ENCODE results near the gene SEMA6B.
A peak's percentile ranks its signal among the peaks of the same experiment; 100 is the strongest.

Gene SEMA6B

DNA sequence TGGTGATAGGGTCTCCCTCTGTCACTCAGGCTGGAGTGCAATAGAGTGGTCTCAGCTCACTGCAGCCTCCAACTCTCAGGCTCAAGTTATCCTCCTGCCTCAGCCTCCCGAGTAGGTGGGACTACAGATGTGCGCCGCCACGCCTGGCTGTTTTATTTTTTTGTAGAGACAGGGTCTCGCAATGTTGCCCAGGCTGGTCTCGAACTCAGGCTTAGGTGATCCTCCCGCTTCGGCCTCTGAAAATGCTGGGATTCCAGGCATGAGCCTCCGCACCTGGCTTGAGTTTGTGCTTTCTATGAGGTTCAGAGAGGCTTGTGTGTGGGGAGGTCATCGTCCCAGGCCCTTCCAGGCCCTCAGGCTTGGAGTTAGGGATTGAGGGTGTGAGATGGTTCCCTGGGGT lies 40.6 kb upstream of the SEMA6B start:
- no peak for TF ChIP-seq EZH2phosphoT487 (IDR thresholded peaks at IDR 0.05; ENCODE audit: low read depth)
- TF ChIP-seq, protein P1, sequence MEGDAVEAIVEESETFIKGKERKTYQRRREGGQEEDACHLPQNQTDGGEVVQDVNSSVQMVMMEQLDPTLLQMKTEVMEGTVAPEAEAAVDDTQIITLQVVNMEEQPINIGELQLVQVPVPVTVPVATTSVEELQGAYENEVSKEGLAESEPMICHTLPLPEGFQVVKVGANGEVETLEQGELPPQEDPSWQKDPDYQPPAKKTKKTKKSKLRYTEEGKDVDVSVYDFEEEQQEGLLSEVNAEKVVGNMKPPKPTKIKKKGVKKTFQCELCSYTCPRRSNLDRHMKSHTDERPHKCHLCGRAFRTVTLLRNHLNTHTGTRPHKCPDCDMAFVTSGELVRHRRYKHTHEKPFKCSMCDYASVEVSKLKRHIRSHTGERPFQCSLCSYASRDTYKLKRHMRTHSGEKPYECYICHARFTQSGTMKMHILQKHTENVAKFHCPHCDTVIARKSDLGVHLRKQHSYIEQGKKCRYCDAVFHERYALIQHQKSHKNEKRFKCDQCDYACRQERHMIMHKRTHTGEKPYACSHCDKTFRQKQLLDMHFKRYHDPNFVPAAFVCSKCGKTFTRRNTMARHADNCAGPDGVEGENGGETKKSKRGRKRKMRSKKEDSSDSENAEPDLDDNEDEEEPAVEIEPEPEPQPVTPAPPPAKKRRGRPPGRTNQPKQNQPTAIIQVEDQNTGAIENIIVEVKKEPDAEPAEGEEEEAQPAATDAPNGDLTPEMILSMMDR (IDR thresholded peaks at IDR 0.05; ENCODE audit: low read depth, low read length): no peak
- no peak overlapping the region for H2AFZ ChIP-seq (ENCODE audit: low read depth, low read length)
- peaks cover 10% of the 10 kb centered on the region; the same call in 1 of the 2 replicates for H3K4me1 ChIP-seq (ENCODE audit: low read length)
- H4K20me1 ChIP-seq (ENCODE audit: insufficient read depth, low read length): no peaks in the 10 kb centered on the region
- H3K4me3 ChIP-seq (ENCODE audit: low read length): no peak overlapping the region
- H3K9me3 ChIP-seq (ENCODE audit: insufficient read depth, low read length): no peaks in the 10 kb centered on the region
- H3K27me3 ChIP-seq (ENCODE audit: low read depth, low read length): peaks cover 25% of the 10 kb centered on the region; the same call in 1 of the 2 replicates
- no peak overlapping the region for H3K27ac ChIP-seq (ENCODE audit: low read length)
- H3K36me3 ChIP-seq (replicated peaks; ENCODE audit: low read depth, low read length): no peaks in the 10 kb centered on the region
- H3K79me2 ChIP-seq (ENCODE audit: low read length): no peaks in the 10 kb centered on the region
- no peak overlapping the region for H3K9ac ChIP-seq (ENCODE audit: low read length)
- H3K4me2 ChIP-seq (ENCODE audit: low read length): no peak overlapping the region

DNA sequence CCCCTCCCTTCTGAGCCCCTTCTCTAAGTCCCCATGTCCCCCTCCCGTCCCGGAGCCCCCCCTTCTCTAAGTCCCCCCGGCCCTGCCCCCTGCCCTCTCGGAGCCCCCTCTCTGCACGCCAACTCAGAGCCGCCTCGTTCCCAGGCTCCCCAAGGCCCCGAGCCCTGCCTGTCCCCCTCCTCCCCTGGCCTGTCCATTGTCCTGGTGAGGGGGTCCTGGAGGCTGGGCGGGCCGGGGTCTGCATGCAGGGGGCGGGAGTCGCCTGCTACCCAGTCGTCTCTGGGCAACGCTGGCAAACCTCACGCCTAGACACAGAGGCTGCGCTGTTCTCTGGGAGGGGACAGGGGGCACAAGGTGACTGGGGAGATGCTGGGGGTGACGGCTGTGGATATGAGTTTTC lies 39.2 kb upstream of the SEMA6B start:
- Histone ChIP-seq H3K9me3 (ENCODE audit: insufficient read depth, low read length) (no peaks in the 10 kb centered on the region), H4K20me1 (ENCODE audit: insufficient read depth, low read length) (no peaks in the 10 kb centered on the region), H3K4me1 (ENCODE audit: low read length) (peaks cover 10% of the 10 kb centered on the region; the same call in 1 of the 2 replicates), H3K36me3 (replicated peaks; ENCODE audit: low read depth, low read length) (no peaks in the 10 kb centered on the region), H3K4me2 (ENCODE audit: low read length) (peak overlapping the region; percentile 92), H3K4me3 (ENCODE audit: low read length) (peak overlapping the region; percentile 74), H3K79me2 (ENCODE audit: low read length) (no peaks in the 10 kb centered on the region), H2AFZ (ENCODE audit: low read depth, low read length) (0 out of 2 replicates have a peak overlapping the region, but pooled peaks have one; percentile 56), H3K9ac (ENCODE audit: low read length) (peak overlapping the region; percentile 50), H3K27ac (ENCODE audit: low read length) (no peak overlapping the region), H3K27me3 (ENCODE audit: low read depth, low read length) (peaks cover 25% of the 10 kb centered on the region; the same call in 1 of the 2 replicates)
- TF ChIP-seq EZH2phosphoT487 (IDR thresholded peaks at IDR 0.05; ENCODE audit: low read depth): no peak
- TF ChIP-seq, protein P1 (IDR thresholded peaks at IDR 0.05; ENCODE audit: low read depth, low read length): no peak

DNA sequence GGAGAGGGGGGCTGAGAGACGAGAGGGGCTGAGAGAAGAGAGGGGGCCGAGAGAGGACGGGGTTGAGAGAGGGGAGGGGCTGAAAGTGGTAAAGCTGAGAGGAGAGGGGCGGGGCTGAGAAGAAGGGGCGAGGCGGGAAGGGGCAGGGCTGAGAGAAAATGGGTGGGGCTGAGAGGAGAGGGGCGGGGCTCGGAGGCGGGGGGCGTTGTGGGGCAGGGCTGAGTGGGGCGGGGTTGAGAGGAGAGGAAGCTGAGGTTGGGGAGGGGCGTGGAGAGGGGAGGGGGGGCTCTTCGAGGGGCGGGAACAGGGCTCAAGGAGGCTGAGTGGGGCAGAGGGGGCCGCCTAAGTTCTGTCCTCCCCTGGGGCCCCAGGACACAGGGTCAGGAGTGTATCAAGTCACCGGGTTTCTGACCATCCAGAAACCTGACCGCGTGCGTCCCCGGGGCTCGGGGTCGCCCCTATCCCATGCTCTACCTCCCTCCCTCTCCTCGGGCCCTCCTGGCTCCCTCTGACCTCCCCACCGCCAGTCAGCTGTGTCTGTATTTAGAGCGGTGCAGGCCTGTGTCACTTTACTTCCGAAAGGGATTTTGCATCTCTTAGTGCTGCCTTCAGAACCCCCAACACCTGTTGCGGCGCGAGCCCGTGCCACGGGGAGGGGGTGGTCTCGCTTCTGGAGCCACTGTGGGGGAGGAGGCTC lies 38.6 kb upstream of the SEMA6B start:
- H3K36me3 ChIP-seq (replicated peaks; ENCODE audit: low read depth, low read length): no peaks in the 10 kb centered on the region
- H3K4me3 ChIP-seq (ENCODE audit: low read length): peak overlapping the region; percentile 74
- no peak overlapping the region for H3K27ac ChIP-seq (ENCODE audit: low read length)
- no peaks in the 10 kb centered on the region for H3K9me3 ChIP-seq (ENCODE audit: insufficient read depth, low read length)
- peaks cover 25% of the 10 kb centered on the region; the same call in 1 of the 2 replicates for H3K27me3 ChIP-seq (ENCODE audit: low read depth, low read length)
- H3K79me2 ChIP-seq (ENCODE audit: low read length): no peaks in the 10 kb centered on the region
- no peak for TF ChIP-seq EZH2phosphoT487 (IDR thresholded peaks at IDR 0.05; ENCODE audit: low read depth)
- TF ChIP-seq, protein P1 (IDR thresholded peaks at IDR 0.05; ENCODE audit: low read depth, low read length): no peak
- peak overlapping the region; percentile 50 for H3K9ac ChIP-seq (ENCODE audit: low read length)
- peak overlapping the region; percentile 56; the same call in 1 of the 2 replicates for H2AFZ ChIP-seq (ENCODE audit: low read depth, low read length)
- peaks cover 10% of the 10 kb centered on the region; the same call in 1 of the 2 replicates for H3K4me1 ChIP-seq (ENCODE audit: low read length)
- H3K4me2 ChIP-seq (ENCODE audit: low read length): peak overlapping the region; percentile 92
- no peaks in the 10 kb centered on the region for H4K20me1 ChIP-seq (ENCODE audit: insufficient read depth, low read length)

DNA sequence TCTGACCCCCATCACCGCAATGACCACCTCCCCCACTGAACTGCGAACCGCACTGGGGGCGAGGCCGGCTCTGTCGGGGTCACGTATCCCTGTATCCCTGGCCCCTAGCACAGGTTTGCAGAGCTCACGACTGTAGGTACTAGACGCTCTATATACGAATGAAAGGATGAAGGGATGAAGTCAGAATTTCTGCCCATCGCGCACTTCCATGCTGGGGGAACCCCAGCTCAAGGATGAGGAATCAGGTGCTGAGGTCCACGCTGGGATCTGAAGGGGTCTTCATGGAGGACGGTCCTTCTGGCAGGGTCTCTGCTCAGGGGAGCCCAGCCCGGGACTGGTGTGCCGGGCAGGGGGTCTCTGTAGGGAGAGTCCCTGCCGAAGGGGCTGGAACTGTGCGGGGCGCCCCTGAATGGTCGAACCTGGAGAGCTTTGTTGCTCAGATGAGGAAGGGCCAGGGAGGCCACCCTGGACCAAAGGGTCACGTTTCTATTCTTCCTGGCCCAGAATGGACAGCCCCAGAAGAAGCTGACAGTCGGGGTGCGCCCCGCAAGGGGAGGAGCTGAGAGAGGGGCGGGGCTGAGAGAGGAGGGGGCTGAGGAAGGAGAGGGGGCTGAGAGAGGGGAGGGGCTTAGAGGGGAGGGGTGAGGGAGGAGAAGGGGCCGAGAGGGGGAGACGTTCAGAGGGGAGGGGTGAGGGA lies 37.9 kb upstream of the SEMA6B start:
- Histone ChIP-seq H3K27me3 (ENCODE audit: low read depth, low read length) (peaks cover 24% of the 10 kb centered on the region; the same call in 1 of the 2 replicates), H3K4me3 (ENCODE audit: low read length) (peak overlapping the region; percentile 74)

More for the DNA sequence above, 37.9 kb upstream of the SEMA6B start:
- TF ChIP-seq, protein P1 (IDR thresholded peaks at IDR 0.05; ENCODE audit: low read depth, low read length): no peak
- no peak for TF ChIP-seq EZH2phosphoT487 (IDR thresholded peaks at IDR 0.05; ENCODE audit: low read depth)
- Histone ChIP-seq H3K9ac (ENCODE audit: low read length) (peak overlapping the region; percentile 8; the same call in 1 of the 2 replicates), H3K27ac (ENCODE audit: low read length) (no peak overlapping the region), H3K36me3 (replicated peaks; ENCODE audit: low read depth, low read length) (no peaks in the 10 kb centered on the region), H2AFZ (ENCODE audit: low read depth, low read length) (no peak overlapping the region; the same call in 1 of the 2 replicates), H3K9me3 (ENCODE audit: insufficient read depth, low read length) (no peaks in the 10 kb centered on the region), H3K4me1 (ENCODE audit: low read length) (peaks cover 10% of the 10 kb centered on the region; the same call in 1 of the 2 replicates), H3K4me2 (ENCODE audit: low read length) (peak overlapping the region; percentile 65), H4K20me1 (ENCODE audit: insufficient read depth, low read length) (no peaks in the 10 kb centered on the region), H3K79me2 (ENCODE audit: low read length) (no peaks in the 10 kb centered on the region)
